HG03520 (cell line): Measurements from ENCODE around the gene MACROD2.
A peak's percentile ranks its signal among the peaks of the same experiment; 100 is the strongest.
"Not testable (repeated sequence)": the region's sequence is repeated elsewhere in the genome, so short reads cannot be mapped to it uniquely, and the experiment has no call there.

ENCODE experiments used
- ATAC-seq: cut with Tn5 transposase; IDR thresholded peaks from one replicate; pipeline ENCODE4 v1.9.1; 2021; ENCODE audit warnings: mild to moderate bottlenecking, moderate library complexity; ENCODE audit not compliant: unreplicated experiment

MACROD2 gene

DNA sequence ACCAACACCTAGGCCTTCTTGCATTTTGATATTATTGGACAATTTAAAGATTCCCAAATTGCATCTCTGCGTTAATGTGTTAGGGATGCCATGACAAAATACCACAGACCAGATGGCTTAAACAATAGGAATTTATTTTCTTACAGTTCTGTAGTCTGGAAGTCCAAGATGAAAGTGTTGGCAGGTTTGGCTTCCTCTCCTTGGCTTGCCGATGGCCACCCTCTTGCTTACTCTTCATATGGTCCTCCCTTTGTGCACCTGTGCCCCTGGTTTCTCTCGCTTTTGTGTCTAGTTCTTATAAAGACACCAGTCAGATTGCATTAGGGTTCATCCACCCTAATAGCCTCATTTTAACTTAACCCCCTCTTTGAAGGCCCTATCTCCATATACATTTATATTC, 1184.5 kb downstream of the MACROD2 start:
- no peak for ATAC-seq

- ATAC-seq, result no peak
Observed at GRCh38 chr20:15185322-15185721, 1190.0 kb downstream of the MACROD2 start.

DNA sequence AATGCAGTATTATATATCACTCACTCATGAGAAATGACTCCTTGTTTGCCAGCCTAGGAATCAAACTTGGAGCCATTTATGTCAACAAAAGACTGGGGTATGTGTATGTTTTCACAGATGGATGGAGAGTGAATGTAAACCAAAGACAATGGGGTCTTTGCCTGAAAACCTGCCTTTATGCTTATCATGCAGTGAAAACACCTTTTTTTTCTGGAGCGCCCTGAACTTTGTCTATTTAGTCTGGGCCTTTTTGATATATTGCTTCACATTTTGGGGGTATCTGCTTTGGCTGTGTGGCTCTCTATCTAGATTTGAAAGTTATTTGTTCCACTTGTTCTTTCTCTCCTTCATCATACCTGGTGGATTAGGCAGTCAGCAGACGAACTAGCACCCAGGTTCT, 1190.6 kb downstream of the MACROD2 start:
- no peak for ATAC-seq

DNA sequence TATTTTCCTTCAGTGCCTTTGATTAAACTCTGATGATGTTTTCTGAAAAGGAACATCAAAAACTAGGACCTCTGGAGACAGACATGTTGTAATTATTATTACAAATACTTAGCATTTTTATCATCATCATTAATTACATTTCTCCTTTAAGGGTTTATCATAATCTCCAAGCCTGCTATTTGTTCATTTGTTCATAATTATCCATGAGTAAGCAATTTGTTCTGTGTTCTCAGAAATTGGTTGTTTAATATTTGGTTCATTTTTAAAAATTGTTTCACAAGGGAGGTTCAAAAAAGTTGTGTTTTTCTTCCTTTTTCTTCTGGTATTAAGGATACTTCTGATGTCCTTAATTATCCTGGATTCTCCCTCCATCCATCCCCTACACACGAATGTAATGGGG, 1192.3 kb downstream of the MACROD2 start:
- no peak for ATAC-seq

- no peak for ATAC-seq
Observed at GRCh38 chr20:15188415-15188814, 1193.1 kb downstream of the MACROD2 start.

DNA sequence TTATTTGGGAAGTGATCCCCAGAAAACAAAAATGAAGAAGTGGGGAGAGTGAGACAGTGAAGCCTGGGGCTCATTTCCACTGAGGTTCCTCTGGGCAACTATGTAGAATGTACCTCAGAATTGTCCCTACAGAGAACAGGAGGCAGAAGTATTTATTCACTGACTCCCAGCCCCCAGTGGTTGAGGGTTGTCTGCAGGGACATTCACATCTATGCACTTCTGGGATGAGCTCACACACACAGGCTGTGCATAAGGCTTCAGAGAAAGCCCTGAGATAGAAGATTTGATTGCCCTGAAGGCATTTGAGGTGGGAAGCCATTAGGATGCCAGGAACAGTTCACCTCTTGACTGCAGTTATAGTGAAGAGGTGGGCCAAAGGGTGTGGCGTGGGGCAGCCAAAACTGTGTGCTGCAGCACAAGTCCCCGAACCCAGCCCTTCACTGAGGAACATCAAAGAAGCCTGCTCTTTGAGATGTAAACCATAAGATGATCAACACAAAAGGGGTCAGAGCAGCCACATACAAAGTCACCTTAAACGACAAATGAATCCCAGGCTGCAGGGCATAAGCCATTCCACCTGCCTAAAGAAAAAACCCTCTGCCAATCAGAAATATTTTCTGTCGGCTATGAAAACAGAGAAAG, 1195.9 kb downstream of the MACROD2 start:
- no peak for ATAC-seq

GRCh38 chr20:15195378-15195777, 1200.1 kb downstream of the MACROD2 start:
- ATAC-seq, result no peak

GRCh38 chr20:15196547-15197255, 1201.4 kb downstream of the MACROD2 start:
- no peak for ATAC-seq

- ATAC-seq, result not testable (repeated sequence)
Observed at GRCh38 chr20:15198017-15198416, 1202.7 kb downstream of the MACROD2 start.

- peak; percentile 57 for ATAC-seq
Observed at GRCh38 chr20:15199698-15200097, 1204.4 kb downstream of the MACROD2 start.

DNA sequence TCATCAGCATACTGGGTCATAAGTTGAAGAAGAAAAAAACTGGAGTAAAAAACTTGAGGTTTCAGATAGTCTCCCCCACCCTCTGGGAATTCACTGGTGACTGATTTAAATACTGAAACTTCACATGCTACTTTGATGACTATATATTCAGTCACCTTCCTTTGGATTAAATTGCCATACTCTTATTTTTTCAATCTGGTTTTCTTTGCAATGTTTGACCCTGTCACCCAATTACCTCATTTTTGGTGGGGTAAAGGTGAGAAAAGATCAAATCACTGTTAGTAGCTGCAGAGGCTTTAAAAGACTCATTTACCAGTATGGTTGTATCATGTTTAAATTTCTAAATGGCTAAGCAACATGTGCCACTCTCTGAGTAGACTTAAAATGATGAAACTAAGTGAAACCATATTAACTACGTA, 1204.8 kb downstream of the MACROD2 start:
- peak; percentile 73 for ATAC-seq

GRCh38 chr20:15201602-15202001, 1206.3 kb downstream of the MACROD2 start:
- no peak for ATAC-seq

DNA sequence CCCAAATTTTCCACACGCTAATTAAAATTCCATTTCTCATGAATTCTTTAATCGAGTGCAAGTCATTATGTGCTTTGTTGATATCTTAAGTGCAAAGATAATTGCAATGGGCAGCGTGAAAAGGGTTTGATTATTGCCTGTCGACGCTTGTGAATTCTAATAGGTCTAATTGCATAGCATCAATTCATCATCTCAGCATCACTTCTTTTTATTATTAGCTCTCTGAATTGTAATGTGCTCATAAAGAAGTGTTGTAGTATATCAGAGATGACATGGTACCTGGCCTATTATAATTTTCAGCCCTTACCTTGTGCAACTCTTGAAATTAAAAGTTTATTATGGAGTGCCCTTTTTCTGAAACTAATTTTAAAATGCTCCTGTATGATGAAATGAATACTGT, 1208.9 kb downstream of the MACROD2 start:
- ATAC-seq, result no peak

- ATAC-seq, result no peak
Observed at GRCh38 chr20:15205028-15205427, 1209.7 kb downstream of the MACROD2 start.

DNA sequence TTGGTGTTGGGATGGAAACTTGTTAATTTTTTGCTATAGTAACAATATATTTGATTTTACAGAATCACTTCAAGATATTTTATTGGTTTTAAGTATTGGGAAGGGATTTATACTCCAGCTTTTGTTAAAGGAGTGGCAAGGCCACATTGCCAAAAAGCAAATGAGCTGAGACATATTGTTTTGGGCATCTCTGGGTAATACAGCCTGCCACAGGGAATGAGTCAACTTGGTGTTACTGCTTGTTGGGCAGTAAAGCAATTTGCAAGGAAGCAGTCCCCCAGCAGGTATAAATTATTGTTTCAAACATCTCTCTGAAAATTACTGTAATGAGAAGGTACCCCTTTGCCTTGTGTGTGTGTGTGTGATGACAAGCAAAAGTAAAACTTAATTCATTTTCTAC, 1210.4 kb downstream of the MACROD2 start:
- no peak for ATAC-seq

DNA sequence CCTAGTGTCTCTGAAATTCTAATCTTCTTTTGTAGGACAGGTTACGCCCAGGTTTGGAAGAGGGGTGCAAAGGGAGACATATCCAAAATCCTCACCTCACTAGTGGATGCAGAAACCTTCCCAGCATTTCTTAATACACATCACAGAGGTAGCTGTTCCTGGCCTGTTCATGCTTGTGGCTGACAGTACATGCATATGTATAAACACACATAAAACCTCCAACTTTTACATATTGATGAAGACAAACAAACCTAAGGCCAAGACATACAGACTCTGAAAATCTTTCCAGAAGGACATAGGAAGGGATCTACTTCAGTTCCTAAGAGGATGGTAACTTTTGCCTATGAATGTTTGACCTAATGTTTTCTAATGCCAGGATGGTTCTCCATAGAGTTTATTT, 1214.2 kb downstream of the MACROD2 start:
- ATAC-seq, result no peak

GRCh38 chr20:15214051-15214450, 1218.7 kb downstream of the MACROD2 start:
- no peak for ATAC-seq

DNA sequence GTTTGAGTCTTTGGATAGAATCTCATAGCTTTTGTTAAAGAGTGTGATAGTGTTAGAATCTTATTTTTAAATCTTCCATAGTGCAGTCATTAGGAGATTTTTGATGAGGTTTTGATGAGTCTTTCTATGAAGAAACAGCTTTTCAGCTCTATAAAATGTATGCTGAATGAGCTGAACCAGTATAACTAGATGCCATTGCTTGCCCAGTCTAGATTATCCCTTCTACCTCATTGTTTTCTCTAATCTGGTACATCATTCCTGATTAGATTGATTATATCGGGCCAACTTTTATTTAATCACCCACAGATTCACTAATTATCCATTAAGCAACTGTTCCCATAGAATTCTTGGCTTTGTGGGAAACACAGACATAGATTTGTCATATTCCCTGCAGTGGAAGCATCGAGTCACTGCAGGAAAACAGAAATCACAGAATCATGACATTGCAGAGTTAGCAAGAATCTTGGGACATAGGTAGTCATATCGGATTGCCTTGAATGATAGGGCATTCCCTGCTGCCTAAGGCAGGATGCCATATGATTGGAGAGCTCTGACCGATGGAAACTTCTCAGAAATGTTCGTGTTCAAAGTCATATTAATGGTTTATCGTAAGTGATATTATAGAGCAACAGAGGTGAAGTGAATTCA, 1224.8 kb downstream of the MACROD2 start:
- ATAC-seq, result no peak

DNA sequence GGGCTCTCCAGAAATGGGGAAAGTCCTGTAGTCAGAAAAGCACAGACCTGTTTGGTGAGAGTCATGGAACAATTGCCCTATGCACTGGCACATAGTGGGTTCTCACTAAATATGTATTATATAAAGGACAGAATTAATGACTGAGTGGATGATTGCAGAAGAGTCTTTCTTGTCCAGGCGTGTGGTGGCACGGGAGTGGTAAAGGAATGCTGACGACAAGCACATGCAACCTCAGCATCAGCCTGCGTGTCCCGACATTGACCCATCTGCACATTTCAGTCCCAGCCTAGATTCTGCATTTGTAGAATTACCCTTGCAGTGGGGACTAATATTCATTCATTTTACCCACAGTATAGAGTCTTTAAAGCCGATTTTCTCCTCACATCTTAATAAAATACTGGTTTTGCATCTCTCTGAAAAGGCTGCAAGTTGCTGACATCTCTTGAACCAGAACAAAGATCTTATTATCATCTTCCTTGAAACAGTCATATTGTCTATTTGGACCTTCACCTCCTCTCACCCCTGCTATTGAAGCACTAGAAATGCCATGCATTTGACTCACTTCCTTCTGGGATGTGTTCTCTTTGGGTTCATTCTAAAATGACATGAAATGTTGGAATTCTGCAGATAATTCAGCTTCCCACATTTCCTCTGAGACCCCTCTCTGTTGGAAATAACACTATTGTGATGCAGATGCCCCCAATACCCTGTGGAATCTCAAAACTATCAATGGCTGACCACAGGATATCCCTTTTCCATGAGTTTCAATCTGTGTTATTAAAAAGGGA, 1225.7 kb downstream of the MACROD2 start:
- no peak for ATAC-seq

DNA sequence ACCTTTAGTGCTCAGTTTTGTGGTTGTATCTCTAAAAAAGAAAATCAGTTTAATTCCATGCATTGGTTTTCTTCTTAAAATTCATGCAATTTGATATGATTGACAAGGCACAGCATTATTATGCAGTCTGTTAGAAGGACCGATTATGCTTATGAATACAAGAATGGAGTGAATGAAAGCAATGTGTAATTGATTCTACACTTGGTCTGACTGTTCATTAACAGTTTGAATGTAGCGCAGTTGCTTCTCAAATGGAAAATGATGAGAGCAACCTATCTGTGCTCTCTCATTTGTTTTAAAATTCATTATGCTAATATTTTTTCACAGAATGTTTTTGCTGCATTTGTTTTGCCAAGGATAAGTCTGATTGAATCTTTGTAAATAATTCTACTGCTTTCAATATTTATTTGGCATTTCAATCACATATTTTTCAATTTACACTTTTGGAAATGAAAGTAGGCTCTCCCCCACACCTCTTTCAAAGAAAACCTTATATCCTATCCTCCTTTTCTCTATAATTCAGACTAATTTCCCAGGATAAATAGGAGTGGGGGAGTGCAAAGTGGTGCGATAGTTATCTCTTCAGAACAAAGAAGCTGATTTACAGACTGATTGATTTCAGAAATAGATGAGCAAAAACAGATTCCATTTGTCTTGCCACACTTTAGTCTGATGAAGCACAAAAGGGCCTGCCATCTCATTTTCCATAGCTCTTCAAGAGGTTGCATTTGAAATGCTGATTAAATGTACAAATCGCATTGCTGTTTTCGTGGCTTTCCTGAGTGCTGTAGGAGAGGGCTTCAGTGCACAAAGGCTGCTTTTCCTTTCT, 1227.4 kb downstream of the MACROD2 start:
- ATAC-seq, result no peak

DNA sequence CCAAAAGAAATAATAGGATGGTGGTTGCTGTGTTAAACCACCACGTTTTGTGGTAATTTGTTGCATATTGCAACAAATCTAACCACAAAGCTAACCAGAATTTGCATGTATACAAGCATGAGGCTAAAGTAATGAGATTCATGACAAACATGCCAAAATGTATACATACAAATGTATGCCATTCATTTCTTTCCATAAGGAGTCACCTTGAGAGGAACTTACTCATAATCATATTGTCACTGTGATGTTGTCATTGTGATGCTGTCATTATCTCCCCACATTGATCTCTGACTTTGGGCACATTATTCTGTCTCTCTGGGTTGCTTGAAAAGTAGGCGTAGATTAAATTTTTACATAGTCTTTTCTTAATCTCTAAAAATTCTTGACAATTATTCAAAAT, 1228.9 kb downstream of the MACROD2 start:
- no peak for ATAC-seq
